SK-MEL-5 (cell line): ENCODE results near the gene CFAP157. TPM values are rescaled to one million over a fixed set of nuclear protein-coding genes. Genes with fewer than 3 reads are reported as not detected.
"Not testable (repeated sequence)": the region's sequence is repeated elsewhere in the genome, so short reads cannot be mapped to it uniquely, and the experiment has no call there.

Experiments
- DNase-seq: peaks from one replicate; pipeline ENCODE4 v3.0.0-alpha.2; 2016; ENCODE audit warnings: low read depth, low spot score
- in situ Hi-C: cut with HindIII; loops from 2 replicates; pipeline ENCODE4 v1.10.0; 2016; ENCODE audit warnings: low sequenced_read_pairs, high pct_unique_total_duplicates, low pct_unique_long_range_greater_than_20kb
- total RNA-seq: library from RNA; depleted of rRNA; stranded (reverse); fragments of >200 nt; shearing (Covaris generic); gene quantifications from 2 replicates; pipeline ENCODE4 v1.2.3, GENCODE V29; 2014

The CFAP157 gene
- total RNA-seq, 1 experiment from 2014 or later = 0.11 TPM

DNA sequence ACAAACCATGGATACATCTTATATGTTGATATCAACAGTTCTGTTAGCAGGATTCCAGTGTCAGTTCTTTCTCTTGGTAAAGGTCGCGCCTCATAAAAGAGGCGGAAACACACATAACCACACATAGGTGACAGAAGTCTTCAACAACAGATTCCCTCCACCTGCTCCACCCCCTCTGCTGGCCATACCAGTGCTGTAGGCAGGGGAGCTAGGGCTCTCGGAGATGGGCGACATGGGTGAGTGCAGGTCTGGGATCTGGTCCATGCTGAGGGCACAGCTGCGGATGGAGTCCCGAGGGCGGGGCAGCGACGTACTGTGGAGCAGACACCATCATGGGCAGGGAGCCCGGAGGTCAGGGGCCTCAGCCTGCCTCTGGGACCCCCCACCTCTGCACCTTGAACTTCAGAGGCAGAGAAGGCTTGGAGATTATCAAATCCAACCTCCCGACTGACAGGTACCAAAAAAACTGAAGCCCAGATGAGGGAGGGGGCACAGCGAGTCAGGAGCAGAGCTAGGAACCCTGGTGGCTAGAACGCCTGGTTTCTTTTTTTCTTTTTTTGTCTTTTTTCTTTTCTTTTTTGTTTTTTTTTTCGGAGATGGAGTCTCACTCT is 40.3 kb downstream of the CFAP157 start:
- in situ Hi-C loops = no loop called here
- DNase-seq = no peak

DNA sequence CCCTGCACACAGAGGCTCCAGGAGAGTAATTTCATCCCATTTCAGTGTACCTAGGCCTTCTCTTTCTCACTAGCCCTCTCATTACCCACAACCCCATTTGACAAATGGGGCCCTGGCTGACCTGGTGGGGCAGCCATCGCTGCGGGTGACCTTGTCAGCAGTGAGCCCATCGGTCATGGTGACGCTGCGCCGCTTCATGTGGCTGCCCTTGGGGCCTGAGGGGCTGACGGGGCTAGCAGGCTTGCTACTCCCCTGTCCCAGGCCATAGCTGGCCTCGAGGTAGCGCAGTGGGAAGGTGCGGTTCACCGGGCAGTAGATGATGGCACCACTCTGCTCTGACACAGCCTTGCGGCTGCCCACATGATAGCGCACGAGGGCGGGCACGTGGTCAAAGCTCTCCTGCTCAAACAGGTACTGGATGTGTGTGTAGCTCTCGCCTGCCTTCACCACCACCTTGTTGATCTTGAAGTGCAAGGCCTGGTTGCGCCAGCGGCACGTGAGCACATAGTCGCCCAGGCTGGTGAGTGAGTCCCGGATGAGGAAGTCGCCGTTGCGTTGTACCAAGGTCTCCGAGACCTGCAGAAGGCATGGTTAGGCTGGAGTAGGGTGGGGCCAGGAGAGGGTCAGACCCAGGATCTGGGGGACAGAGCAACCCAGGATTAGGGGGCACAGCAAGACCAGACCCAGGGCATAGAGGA is 42.5 kb downstream of the CFAP157 start:
- in situ Hi-C loops = no loop called here

DNA sequence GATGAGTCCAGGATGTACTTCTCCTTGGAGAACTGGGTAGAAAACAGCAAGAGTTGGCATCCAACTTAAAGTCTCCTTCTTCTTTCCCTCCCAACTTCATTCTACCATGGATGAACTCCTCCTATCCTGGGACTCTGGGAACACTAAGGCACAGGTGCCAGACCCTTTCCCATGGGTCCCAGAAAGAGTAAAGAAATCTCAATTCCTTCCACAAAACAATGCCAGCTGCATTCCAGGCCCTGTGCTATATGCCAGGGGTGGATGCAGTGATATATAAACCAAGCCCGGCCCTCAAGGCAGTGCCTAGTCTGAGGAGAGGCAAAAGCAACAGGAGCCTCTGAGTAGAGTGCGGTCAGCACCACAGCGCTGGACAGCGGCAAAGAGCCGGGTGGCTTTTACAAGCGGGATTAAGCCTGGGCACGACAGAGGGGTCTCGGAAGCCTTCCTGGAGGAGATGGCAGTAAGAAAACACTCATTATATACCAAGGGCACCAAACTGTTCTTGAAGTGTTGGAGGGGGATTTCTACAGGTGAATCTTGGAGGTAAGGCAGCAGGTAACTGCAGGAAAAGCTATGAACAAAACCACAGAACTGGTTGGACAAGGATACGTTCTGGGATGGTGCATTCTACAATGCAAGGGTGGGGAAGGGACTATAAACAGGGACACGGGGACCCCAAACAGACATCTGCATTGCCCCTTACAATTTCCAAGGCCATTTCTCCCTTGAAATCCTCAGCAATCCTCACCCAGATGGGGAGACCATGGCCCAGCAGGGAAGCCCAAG is 44.7 kb downstream of the CFAP157 start:
- DNase-seq = no peak
- in situ Hi-C loops = no loop called here

More for the DNA sequence above, 42.5 kb downstream of the CFAP157 start:
- DNase-seq = no peak

DNA sequence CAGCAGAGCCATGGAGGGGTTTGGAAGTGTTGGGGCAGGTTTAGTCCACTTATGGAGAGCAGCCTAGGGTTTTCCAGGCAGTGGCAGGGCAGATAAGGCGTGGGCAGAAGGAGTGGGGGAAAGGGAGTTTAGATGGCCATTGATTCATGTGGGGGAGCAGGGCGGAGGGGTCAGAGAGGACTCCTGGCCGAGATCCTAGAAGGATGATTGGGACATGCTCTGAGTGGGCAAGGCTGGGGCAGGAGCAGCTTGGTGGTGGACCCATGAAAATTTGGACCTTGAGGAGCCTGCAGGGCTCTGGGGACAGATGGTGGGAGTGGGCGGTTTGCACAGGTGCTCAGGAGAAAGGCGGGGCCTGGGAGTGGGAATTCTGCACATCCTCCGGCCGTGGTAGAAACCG is 46.4 kb downstream of the CFAP157 start:
- no peak for DNase-seq
- in situ Hi-C loops = no loop called here

DNA sequence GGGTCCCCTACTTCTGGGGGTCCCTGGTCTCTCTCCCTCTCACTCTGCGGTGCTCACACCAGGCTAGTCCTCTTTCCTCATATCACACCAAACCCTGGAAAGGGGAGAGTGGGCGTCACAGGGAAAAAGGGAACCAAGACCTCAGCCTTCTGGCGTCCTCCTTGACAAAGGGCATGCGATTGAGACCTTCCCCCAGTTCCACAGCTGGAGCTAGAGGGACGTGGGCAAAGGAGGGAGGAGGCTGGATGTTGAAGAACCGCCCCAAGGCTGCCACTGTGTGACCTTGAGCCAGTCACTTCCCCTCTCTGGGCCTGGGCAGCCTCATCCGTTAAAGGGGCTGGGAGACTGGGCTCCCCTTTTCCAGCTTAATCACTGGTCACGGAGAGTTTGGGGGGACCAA is 46.8 kb downstream of the CFAP157 start:
- DNase-seq = no peak
- in situ Hi-C loops = no loop called here

DNA sequence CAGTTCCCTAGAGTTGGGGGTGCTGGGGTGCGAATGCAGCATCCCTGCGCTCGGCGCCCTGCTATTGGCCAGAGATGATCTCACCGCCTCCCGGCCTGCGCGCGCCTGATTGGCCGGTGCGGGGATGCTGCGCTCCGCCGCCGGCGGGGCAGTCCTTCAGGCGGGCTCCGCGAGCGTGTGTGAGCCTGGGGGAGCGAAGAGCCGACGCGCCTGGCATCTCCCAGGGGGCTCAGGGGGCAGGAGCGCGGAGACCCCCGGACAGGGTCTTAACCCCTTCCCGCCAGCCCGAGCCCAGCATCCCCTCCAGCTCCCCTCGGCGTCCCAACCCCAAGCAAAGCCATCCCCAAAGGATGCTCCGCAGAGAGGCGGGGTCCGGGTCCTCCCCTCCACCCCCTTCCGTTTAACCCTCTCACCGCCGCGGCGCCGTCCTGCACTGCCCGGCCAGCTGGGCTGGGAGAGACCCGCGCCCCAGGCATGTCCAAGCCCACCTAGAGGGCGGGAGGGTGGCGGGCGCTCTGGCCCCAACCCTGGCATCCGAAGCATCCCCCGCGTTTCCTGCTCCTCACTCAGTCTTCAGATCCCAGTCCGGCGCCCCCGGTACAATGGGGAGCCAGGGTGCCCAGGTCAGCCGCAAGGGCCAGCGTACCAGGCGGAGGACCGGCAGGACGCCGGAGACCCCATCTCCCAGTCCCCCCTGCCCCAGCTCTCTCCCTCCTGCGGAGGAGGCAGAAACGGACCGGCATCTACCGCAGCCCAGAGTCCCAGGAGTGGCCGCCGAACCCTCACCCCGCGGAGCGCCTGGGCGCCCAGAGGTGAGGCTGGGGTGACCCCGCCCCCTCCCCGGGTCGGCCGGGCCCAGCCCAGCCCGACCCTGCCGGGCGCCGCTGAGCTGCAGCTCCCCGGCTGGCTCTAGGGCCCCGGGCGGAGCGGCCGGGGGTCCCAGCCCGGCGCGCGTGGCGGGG is 47.6 kb downstream of the CFAP157 start:
- in situ Hi-C loops = no loop called here
- DNase-seq = peak; percentile 28

DNA sequence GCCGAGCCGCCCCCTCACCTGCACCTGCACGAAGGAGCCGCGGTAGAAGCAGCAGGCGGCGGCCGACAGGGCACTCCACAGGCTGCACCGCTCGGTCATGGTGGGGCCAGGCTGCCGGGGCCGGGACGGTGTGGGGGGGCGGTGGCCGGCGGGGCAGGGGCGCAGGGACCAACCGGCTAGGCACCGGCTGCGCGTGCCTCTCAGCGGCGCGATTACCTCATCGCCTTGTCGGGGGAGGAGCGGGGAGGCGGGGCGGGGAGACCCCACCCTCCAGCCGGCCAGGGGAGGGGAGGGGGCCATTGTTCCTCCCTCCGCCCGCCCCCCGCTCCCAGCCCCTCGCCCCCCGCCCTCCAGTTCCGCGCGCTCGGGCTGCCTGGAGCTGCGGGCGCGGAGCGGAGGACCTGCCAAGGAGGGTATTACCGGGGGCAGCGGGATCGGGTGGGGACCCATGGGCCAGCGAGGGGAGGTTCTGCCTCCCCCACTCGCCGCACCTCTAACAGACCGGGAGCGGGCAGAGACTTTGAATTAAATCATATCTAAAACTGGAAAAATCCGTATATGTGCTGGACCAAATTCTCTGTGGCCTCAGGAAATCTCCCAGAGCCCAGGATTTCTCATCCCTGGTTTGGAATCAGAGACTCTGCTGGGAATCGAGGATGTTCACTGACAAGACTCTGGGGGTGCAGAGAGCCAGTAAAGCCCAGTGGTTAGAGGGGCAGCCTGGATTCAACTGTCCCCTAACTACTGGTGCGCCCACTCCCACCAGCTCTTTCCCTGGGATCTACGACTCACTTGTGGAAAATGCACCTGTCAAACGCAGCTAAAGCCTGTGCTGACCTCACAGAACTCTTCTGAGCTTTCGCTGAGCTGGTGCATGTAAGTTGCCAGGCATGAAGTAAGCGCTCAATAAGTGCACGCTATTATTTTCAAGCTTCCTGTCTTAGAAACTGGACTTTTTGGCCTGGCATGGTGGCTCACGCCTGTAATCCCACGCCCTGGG is 48.6 kb downstream of the CFAP157 start:
- DNase-seq = no peak
- in situ Hi-C loops = no loop called here

DNA sequence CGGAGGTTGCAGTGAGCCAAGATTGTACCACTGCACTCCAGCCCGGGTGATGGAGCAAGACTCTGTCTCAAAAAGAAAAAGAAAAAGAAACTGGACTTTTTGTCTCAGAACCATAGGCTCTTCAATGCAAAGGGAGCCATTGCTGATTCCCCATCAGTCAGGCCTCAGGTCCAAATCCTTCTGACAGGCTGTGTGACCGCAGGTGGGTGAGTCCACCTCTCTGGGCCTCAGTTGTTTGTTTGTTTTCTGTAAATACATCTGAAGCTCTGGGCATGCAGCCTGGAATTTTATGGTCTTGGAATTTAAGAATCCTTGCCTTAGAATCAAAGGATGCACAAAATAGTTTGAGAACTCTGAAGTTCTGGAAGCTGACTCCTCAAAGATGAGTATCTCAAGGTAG is 49.4 kb downstream of the CFAP157 start:
- in situ Hi-C loops = no loop called here
- DNase-seq = no peak

DNA sequence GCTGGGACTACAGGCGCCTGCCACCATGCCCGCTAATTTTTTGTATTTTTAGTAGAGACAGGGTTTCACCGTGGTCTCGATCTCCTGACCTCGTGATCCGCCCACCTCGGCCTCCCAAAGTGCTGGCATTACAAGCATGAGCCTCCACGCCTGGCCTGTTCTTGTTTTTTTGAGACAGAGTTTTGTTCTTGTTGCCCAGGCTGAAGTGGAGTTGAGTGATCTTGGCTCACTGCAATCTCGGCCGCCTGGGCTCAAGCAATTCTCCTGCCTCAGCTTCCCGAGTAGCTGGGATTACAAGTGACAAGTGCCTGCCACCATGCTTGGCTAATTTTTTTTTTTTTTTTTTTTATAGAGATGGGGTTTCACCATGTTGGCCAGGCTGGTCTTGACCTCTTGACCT is 50.0 kb downstream of the CFAP157 start:
- DNase-seq, in situ Hi-C loops: not testable (repeated sequence)

DNA sequence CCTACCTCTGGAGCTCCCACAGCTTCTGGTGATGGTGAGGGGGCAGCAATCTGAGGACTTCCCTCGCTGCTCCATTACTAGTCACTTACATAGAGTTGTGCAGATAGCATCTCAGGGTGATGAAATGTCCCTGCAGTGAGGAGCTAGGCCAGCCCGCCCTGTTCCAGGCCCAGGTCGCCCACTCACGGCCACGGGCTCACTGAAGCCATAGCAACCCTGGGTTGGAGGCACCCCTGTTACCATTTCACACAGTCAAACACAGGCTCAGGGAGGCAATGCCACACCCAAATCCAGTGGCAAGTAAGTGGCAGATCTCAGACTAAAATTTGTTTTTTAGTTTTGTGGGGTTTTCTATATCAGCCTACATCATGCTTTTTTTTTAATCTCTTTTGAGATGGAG is 52.1 kb downstream of the CFAP157 start:
- in situ Hi-C loops = no loop called here

DNA sequence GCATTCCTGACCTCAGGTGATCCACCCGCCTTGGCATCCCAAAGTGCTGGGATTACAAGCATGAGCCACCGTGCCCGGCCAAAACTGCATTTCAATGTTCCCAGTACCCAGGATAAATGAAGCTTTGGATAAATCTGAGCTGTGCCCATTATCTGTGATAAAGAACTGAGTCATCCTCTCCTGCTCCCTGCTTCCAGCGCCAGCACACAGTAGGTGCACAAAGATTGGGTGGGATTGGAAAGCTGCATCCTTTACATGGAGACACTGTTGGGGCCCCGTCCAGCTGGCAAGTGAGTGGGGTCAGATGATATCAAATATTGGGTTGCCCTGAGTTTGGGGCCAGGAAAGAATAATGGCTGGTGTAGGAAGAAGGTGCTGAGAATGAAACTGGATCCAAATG is 54.3 kb downstream of the CFAP157 start:
- in situ Hi-C loops = no loop called here
- DNase-seq = no peak

More for the DNA sequence above, 52.1 kb downstream of the CFAP157 start:
- no peak for DNase-seq

DNA sequence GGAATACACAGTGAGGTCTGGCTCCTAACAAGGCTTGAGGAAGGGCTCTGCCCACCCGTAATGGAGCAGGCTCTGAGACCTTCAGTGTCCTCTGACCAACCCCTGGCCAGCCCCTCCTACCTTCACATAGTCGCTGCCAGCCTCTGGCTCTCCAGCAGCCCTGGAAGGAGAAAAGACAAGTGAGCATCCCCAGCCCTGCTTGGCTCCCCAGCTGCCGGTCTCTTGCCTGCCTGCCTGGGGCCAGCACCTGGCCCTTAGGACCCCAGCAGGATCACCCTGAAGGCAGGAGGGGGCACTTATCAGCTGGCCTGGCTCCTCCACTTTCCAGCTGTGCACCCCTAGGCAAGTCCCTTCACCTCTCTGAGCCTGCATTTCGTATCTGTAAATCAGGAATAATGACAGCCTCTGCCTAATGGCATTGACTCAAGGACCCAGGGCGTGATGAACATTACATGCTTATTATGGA is 54.7 kb downstream of the CFAP157 start:
- DNase-seq = no peak
- in situ Hi-C loops = no loop called here

DNA sequence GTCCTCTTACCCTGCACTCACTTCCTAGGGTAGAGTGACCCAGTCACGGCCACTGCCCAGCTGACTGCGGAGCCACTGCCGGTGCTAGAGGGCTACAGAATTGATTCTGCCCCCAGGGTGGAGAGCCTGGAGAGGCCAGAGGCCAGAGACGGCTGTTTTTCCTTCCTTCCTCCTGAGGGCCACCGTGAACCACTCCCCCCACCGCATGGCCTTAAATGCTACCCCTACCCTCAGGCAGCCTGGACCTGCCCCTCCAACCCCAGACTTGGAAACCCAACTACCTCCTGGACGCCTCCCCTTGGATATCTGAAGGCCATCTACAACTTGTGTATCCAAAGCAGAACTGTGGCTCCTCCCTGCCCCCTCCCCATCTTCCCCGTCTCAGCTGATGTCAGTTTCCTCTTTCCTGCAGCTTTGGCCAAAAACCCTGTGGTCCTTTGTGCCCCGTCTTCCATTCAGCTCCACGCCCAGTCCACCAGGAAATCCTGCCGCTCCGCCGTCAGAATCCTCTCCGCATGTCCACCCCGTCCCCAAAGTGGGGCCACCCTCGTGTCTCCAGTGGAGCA is 55.4 kb downstream of the CFAP157 start:
- in situ Hi-C loops = no loop called here

DNA sequence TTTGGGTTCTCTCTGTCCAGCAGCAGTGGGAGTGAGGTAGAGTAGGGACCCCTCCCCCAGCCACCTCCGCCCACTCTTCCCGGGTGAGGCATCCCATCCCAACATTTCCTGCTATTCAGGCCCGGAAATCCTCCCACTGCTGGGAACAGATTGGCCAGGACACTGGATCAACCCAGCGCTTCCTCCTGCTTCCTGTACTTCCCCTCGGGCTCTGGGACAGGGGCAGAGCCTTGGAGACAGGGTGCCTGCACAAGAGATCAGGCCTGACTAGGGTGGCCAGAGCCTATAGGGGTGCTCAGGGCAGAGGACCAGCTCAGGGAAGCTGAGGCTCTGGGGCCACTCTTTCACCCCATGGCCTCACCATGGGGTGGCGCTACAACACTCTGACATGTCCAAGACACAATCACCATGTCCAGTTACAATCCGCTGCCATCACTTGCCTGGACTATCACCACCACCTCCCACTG is 57.2 kb downstream of the CFAP157 start:
- in situ Hi-C loops = no loop called here
- peak; percentile 68 for DNase-seq

More for the DNA sequence above, 55.4 kb downstream of the CFAP157 start:
- no peak for DNase-seq

DNA sequence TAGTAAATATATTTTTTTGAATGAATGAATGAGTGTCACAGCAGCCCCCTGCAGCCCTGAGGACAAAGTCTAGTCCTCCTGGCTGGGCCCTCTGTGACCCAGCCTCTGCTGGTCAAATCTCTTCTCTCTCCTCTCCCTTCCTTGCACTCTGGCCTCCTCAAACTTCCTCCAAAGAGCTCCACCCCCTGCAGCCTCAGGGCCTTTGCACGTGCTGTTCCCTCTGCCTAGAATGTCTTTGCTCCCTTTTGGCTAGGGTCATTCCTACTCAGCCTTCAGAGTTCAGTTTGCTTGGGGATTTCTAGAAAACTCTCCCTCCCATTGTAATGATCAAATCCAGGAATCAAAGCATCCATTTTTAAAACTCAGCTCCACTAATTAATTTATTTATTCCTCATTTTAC is 58.6 kb downstream of the CFAP157 start:
- no peak for DNase-seq
- in situ Hi-C loops = no loop called here
